Urinary bladder (tissue), 4 donors: ENCODE results near the gene ARSD. TPM values are rescaled to one million over a fixed set of nuclear protein-coding genes. Genes with fewer than 3 reads are reported as not detected.
A peak's percentile ranks its signal among the peaks of the same experiment; 100 is the strongest.
"Not testable (repeated sequence)": the region's sequence is repeated elsewhere in the genome, so short reads cannot be mapped to it uniquely, and the experiment has no call there.

Experiments used
- DNase-seq: peaks from one replicate; pipeline ENCODE4 v3.0.0-alpha.2; 2015; ENCODE audit errors: extremely low spot score
- H3K27ac ChIP-seq: one replicate; pipeline ENCODE4 v1.5.1; 2013; ENCODE audit warnings: low read depth, mild to moderate bottlenecking, moderate library complexity
- H3K36me3 ChIP-seq: one replicate; pipeline ENCODE4 v1.6.1; 2013; ENCODE audit warnings: mild to moderate bottlenecking, moderate library complexity; ENCODE audit not compliant: insufficient read depth
- H3K4me1 ChIP-seq: one replicate; pipeline ENCODE4 v1.6.1; 2013; ENCODE audit warnings: mild to moderate bottlenecking, moderate library complexity; ENCODE audit not compliant: insufficient read depth
- H3K4me3 ChIP-seq: one replicate; pipeline ENCODE4 v1.5.1; 2013; ENCODE audit warnings: low read depth, low read length
- WGBS: extraction: QIAGEN DNeasy Blood & Tissue Kit; methylation state at CpG from one replicate; pipeline ENCODE4 v1.1.7; 2013; 5-methylcytosine and 5-hydroxymethylcytosine counted together
- polyA plus RNA-seq: library from polyadenylated mRNA; stranded (reverse); fragments of 200-250 nt; gene quantifications from one replicate; pipeline ENCODE4 v1.2.3, GENCODE V29; 2013
- total RNA-seq: library from RNA; depleted of rRNA; stranded (reverse); fragments of >200 nt; gene quantifications from one replicate; pipeline ENCODE4 v1.2.3, GENCODE V29; 2014
- donor health status: healthy with polysubstance abuse.
- donor health status: healthy.

The ARSD gene
- total and polyA plus RNA-seq, 2 donors: 12.4 to 35.4 TPM

DNA sequence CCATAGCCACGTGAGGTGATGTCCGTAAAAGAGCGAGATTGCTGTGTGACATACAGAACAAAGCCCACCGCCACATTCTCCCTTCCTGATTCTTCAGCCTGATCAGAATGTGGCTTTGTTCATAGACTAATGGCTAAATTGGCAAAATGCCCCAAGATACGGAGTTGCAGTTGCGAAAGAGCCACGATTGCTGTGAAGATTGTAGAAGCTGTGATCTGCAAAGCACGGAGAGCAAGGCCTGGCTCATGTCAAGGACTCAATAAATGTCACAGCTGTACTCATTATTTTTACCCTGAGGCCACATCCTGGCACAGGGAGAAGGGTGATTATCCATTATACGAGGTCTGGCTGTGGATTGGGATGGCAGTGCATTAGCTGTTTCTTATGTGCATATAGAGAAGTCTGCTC lies 34.2 kb downstream of the ARSD start:
- no peaks in the 10 kb centered on the region for H3K36me3 ChIP-seq
- no peak overlapping the region for H3K4me3 ChIP-seq
- H3K27ac ChIP-seq: no peak overlapping the region
- peak; percentile 86 for DNase-seq
- H3K4me1 ChIP-seq: no peaks in the 10 kb centered on the region
- WGBS: 13% methylated on average over 9 of the region's 9 CpGs

DNA sequence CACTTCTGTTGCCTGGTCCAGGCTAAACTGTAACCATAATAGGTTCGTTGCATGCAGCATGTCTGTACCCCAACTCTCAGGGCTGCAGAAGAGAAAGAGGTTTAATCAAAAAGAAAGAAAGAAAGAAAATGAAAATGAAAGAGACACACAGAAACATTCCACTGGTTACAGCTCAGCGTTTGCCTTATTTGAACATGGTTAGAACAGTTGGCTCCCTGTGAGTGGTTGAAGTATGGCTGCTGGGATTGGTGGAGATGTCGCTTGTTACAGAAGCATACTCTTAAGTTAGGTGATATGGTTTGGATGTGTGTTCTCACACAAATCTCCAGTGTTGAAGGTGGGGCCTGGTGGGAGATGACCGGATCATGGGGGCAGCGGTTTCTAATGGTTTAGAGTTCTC lies 36.3 kb downstream of the ARSD start:
- H3K36me3 ChIP-seq: no peaks in the 10 kb centered on the region
- no peak for DNase-seq
- WGBS: 91% methylated on average over 5 of the region's 5 CpGs
- no peak overlapping the region for H3K27ac ChIP-seq
- H3K4me1 ChIP-seq: no peaks in the 10 kb centered on the region
- no peak overlapping the region for H3K4me3 ChIP-seq

DNA sequence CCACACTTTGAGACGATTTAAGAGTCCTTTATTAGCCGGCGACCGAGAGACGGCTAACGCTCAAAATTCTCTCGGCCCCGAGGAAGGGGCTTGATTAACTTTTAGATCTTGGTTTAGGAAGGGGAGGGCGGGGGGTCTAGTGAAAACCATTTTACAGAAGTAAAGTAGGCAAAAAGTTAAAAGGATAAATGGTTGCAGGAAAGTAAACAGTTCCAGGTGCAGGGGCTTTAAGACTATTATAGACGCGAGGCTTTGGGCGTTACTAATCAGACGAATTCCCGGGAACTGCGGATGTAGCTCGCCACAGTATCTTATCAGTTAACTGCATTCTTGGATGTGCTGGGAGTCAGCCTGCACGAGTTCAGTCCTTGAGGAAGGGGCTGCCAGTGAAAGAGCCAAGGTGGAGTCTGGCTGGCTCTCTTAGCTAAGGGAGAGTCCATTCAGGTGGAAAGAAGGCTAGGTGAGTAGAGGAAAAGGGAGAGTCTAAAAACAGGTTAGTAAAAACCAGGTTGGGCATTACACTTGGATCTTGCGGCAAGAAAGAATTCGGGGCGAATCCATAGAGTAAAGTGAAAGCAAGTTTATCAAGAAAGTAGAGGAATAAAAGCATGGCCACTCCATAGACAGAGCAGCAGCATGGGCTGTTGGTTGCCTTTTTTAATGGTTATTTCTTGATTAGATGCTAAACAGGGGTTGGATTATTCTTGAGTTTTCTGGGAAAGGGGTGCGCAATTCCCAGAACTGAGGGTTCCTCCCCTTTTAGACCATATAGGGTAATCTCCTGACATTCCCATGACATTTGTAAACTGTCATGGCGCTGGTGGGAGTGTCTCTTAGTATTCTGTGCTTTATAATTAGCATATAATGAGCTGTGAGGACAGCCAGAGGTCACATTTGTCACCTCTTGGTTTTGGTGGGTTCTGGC lies 38.3 kb downstream of the ARSD start:
- 34% methylated on average over 20 of the region's 22 CpGs for WGBS
- not testable (repeated sequence) for H3K27ac ChIP-seq, H3K4me1 ChIP-seq, H3K36me3 ChIP-seq, H3K4me3 ChIP-seq, DNase-seq

DNA sequence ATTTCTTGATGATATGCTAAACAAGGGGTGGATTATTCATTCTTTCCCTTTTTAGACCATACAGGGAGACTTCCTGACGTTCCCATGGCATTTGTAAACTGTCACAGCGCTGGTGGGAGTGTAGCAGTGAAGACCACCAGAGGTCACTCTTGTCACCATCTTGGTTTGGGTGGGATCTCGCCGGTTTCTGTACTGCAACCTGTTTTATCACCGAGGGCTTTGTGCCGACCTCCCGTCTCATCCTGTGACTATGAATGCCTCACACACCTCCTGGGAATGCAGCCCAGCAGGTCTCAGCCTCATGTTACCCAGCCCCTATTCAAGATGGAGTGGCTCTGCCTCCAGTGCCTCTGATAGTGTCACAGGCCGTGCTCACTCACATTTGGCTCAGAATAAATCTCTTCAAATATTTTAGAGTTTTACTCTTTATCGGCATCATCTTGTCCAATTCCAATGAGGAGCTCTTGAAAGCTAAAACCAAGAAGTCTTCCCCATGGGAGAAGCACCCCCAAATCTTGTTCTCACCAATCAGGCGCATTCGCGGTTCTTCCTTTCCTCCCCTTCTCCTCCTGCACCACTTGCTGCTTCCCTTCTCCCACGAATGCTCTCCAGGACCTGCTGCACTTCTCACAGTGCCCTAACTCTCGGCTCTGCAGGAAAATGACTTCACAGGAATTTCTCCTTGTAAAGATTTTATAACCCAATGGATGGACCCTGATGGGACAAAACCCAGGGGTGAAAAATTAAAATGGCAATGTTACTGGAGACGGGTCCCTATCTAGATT lies 39.2 kb downstream of the ARSD start:
- not testable (repeated sequence) for DNase-seq, H3K36me3 ChIP-seq, H3K4me1 ChIP-seq
- peak overlapping the region; percentile 31 for H3K4me3 ChIP-seq
- 16% methylated on average over 15 of the region's 15 CpGs for WGBS
- H3K27ac ChIP-seq: peak overlapping the region; percentile 23

DNA sequence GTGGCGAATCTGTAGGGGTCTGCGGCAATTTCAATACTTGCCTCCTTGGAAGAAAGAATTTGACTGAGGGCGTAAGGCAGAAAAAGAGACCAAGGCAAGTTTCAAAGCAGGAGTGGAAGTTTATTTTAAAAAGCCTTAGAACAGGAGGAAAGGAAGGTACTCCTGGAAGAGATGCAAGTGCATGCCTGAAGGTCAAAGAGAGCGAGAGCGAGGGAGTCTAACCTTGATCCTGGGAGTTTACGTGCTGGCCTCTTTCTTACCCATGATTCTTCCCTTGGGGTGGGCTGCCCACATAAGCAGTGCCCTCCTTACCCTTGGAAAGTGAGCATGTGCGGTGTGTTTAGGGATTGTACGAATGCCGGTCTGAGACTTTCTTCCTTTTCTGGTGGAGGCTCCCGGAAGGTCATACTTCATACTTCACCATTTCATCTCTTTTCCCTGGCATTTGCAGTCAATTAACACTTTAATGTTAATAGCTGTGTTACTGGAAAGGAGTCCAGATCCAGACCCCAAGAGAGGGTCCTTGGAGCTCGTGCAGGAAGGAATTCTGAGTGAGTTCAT lies 40.0 kb downstream of the ARSD start:
- H3K36me3 ChIP-seq: no peaks in the 10 kb centered on the region
- H3K27ac ChIP-seq: peak overlapping the region; percentile 23
- WGBS: 28% methylated on average over 11 of the region's 11 CpGs
- no peaks in the 10 kb centered on the region for H3K4me1 ChIP-seq
- peak overlapping the region; percentile 31 for H3K4me3 ChIP-seq
- no peak for DNase-seq

DNA sequence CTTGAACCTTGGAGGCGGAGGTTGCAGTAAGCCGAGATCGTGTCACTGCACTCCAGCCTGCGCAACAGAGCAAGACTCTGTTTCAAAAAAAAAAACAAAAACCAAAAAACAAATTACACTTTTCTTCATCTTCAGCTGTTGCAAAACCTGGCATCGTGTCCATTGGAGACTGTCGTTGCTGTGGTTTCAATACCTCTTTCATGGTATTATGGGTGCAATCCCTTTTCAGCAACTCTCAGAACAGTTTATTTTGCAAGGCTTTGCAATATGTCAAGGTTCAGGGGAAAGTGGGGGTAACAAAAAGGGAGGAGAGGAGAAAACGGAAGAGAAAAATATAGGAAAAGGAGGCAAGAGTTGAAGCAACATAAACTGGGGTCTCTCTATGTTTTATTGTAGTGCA lies 40.8 kb downstream of the ARSD start:
- H3K4me1 ChIP-seq: no peaks in the 10 kb centered on the region
- H3K36me3 ChIP-seq: no peaks in the 10 kb centered on the region
- no peak for DNase-seq
- H3K27ac ChIP-seq: no peak overlapping the region
- 68% methylated on average over 7 of the region's 7 CpGs for WGBS
- H3K4me3 ChIP-seq: no peak overlapping the region

DNA sequence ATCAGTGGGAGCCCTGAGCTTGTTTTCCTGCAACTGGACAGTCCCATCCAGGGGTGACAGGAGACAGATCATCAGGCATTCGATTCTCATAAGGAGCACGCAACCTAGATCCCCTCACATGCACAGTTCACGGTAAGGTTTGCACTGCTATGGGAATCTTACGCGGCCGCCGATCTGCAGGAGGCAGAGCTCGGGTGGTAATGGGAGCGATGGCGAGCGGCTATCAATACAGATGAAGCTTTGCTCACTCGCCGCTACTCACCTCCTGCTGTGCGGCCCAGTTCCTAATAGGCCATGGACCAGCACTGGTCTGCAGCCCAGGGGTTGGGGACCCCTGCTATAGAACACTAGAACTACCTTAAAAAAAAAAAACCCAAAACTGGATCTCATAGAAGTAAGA lies 45.4 kb downstream of the ARSD start:
- 99% methylated on average over 14 of the region's 14 CpGs for WGBS
- no peak for DNase-seq
- no peak overlapping the region for H3K27ac ChIP-seq

DNA sequence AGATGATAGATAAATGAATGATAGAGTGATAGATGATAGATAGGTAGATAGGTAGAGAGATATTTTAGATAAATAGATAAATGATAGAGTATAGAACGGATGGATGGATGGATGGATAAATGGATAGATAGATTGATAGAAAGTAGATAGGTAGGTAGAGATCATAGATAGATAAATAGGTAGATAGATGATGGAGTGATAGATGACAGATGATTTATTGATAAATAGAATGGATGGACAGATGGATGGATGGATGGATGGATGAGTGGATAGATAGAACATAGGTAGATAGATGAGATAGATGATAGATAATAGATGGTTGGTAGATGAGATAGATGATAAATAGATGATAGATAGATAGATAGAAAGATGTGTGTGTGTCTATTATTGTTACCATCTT lies 49.5 kb downstream of the ARSD start:
- no peak overlapping the region for H3K4me3 ChIP-seq
- no peaks in the 10 kb centered on the region for H3K36me3 ChIP-seq
- DNase-seq: no peak
- H3K4me1 ChIP-seq: no peaks in the 10 kb centered on the region
- WGBS: 96% methylated on average over 1 of the region's 1 CpG
- H3K27ac ChIP-seq: no peak overlapping the region

More for the DNA sequence above, 45.4 kb downstream of the ARSD start:
- Histone ChIP-seq H3K4me3 (no peak overlapping the region), H3K36me3 (no peaks in the 10 kb centered on the region), H3K4me1 (no peaks in the 10 kb centered on the region)

DNA sequence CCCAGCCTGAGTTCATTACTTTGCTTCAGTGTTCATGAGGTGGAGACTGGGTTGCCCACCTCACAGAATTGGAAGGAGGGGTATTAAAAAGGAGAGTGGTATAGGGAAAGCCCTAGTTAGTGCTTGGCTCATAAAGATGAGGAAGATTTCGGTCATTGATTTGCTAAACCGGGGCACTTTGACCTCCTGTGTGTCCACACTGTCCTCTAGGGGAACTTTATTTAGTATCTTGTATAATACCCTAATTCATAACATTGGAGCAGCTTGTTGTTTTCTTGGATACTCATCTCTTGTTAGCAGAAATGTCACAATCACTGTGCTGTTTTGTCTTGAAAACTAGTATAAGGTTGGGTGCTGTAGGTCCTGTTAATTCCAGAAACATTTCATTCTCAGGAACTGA lies 50.6 kb downstream of the ARSD start:
- Histone ChIP-seq H3K4me1 (no peaks in the 10 kb centered on the region), H3K36me3 (no peaks in the 10 kb centered on the region), H3K4me3 (no peak overlapping the region), H3K27ac (no peak overlapping the region)
- DNase-seq: no peak
- 70% methylated on average over 2 of the region's 2 CpGs for WGBS

DNA sequence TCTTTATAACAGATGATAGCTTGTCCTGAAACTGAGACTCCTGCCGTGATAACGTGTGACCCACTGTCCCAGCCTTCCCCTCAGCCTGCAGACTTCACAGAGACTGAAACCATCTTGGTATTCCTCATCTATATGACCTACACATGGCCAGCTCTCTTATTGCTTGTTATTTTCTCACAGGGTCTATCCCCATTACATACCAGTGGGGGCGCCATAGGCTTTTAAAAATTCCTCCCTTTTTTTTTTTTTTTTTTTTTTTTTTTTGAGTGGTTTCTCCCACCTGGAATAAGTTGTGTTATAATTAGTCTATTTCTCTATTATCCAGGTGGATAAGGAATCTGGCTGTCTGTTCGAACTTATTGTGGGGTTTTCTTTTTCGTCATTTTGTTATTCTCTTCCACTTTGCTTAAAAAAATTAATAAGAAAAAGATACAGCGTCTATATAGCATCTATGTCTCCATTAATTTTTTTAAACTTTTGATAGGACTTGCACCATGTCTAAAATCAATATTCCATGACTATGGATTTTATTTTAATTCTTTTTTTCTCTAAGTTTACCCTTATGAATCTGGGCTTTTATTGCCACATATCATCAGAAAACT lies 53.2 kb downstream of the ARSD start:
- 87% methylated on average over 6 of the region's 6 CpGs for WGBS

DNA sequence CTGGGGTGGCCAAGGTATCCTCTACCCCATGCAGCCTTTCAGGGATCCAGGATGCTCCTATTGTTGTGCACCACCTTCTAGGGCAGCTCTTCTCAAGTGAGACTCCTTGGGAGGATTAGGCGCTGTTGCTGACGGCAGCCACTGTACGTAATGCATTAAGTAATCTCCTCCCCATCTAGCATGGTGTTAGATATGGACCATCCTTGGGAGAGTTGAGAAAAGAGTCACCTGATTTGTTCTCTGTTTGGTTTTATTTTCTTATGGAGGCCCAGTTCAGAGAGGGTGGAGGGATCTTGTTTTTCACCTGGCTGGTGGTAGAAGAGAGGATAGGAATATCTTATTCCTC lies 54.0 kb downstream of the ARSD start:
- DNase-seq: no peak
- H3K4me3 ChIP-seq: no peak overlapping the region
- 96% methylated on average over 3 of the region's 3 CpGs for WGBS
- no peaks in the 10 kb centered on the region for H3K4me1 ChIP-seq
- no peaks in the 10 kb centered on the region for H3K36me3 ChIP-seq
- no peak overlapping the region for H3K27ac ChIP-seq

More for the DNA sequence above, 53.2 kb downstream of the ARSD start:
- H3K27ac ChIP-seq: no peak overlapping the region
- no peak for DNase-seq
- H3K36me3 ChIP-seq: no peaks in the 10 kb centered on the region
- no peaks in the 10 kb centered on the region for H3K4me1 ChIP-seq
- no peak overlapping the region for H3K4me3 ChIP-seq

DNA sequence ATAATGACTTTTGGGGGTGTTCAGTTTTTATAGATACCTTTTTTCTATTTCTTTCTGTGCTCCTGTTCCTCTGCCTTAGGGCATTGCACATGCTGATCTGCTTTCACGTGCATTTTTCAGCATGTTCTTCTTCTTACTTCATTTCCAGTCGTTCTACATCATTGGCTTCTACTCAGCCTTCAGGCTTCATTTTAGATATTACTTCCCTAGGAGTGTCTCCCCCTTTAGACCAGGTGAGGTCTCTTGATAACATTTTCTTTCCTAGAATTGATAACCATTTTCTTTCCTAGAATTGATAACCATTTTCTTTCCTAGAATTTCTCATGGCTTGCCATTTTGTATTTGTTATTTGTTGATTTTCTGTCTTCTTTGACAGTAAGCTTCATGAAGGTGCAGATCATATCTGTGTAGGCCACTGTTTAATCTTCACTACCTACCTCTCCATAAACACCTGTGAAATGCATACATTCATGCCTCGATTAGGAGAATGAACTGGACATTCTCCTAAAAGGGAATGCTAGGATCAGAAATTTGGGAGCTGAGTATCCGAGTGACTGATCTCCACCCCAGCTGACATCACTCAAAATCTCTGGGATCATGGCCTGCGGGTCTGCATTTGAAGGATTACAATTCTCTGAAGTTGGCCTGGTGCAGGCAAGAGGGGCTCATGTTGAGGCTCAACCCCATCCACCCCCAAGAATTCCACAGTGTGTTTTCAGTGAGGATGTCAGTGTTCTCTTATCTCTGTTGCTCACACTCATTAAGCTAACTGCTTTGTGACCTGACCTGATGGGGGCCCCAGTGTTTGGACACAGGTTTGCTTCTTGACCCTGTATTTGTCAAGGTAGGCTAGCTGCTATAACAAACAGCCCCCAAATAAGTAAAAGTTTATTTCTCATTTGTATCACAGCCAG lies 54.7 kb downstream of the ARSD start:
- 98% methylated on average over 5 of the region's 5 CpGs for WGBS
- DNase-seq: no peak
- no peaks in the 10 kb centered on the region for H3K4me1 ChIP-seq
- H3K36me3 ChIP-seq: no peaks in the 10 kb centered on the region
- no peak overlapping the region for H3K27ac ChIP-seq
- H3K4me3 ChIP-seq: no peak overlapping the region
